Ovary (tissue), 10 donors: Measurements from ENCODE around the gene KRTAP5-4. TPM values are rescaled to one million over a fixed set of nuclear protein-coding genes. Genes with fewer than 3 reads are reported as not detected.
"Not testable (repeated sequence)": the region's sequence is repeated elsewhere in the genome, so short reads cannot be mapped to it uniquely, and the experiment has no call there.

ENCODE experiments used
- DNase-seq, 5 donors: peaks; one replicate each; pipeline ENCODE4 v3.0.0-alpha.2; 2019 to 2020
- H3K27ac ChIP-seq, 2 donors: fragments of 200-600 bp; one replicate each; pipeline versions ENCODE4 v1.5.1 to v1.8.0; 2019 to 2022
- H3K27me3 ChIP-seq: fragments of 200-600 bp; one replicate; pipeline ENCODE4 v1.8.0; 2022
- H3K36me3 ChIP-seq: fragments of 200-600 bp; sonication (generic); one replicate; pipeline ENCODE4 v1.5.1; 2019
- H3K4me1 ChIP-seq: one replicate; pipeline ENCODE4 v1.8.1; 2013; ENCODE audit warnings: mild to moderate bottlenecking, moderate library complexity; ENCODE audit not compliant: insufficient read depth
- H3K4me3 ChIP-seq: fragments of 200-600 bp; sonication (generic); one replicate; pipeline ENCODE4 v1.5.1; 2017
- H3K9me3 ChIP-seq, 2 donors: fragments of 200-600 bp in 1 of 2; sonication (generic) in 1 of 2; one replicate each; pipeline versions ENCODE4 v1.5.1 to v1.8.1; 2013 to 2019; ENCODE audit warnings: mild to moderate bottlenecking in 1 of 2, moderate library complexity in 1 of 2
- CTCF ChIP-seq, 3 donors: fragments of 450-650 bp in 2 of 3; fragments of 200-600 bp in 1 of 3; IDR thresholded peaks; one replicate each; pipeline versions ENCODE4 v1.5.1 to v1.8.0; 2016 to 2022; ENCODE audit warnings: antibody characterized with exemption in 3 of 3, mild to moderate bottlenecking in 1 of 3
- EP300 ChIP-seq: sonication (generic); formaldehyde crosslinking; IDR thresholded peaks from one replicate; pipeline ENCODE4 v1.6.1; 2017; ENCODE audit warnings: antibody characterized with exemption
- POLR2A ChIP-seq: fragments of 450-650 bp; IDR thresholded peaks from one replicate; pipeline ENCODE4 v1.6.1; 2017; ENCODE audit warnings: antibody characterized with exemption, mild to moderate bottlenecking, moderate library complexity
- WGBS, 3 donors: extraction: QIAGEN DNeasy Blood & Tissue Kit in 1 of 3; methylation state at CpG; one replicate each; pipeline versions ENCODE4 v1.1.5 to v1.1.7; 2013 to 2017; 5-methylcytosine and 5-hydroxymethylcytosine counted together
- intact Hi-C, 4 donors: fragments of 100-400 bp; cut with DNase I; formaldehyde crosslinking; loops; one replicate each; pipeline versions ENCODE4 v1.11.0 to v1.15.1; 2022 to 2023
- long read RNA-seq, 3 donors: library from polyadenylated mRNA in 2 of 3; unstranded in 2 of 3; transcript quantifications; one replicate each; pipeline ENCODE4 v2.0.0 and lab custom pipeline, GENCODE V29; 2021 to 2026
- polyA plus RNA-seq, 2 donors: library from polyadenylated mRNA; stranded (reverse); fragments of 200-250 nt in 1 of 2; fragments of 350-450 nt in 1 of 2; fragmentation: Illumina TruSeq in 1 of 2; extraction: RNeasy Lipid Tissue Mini Kit (QIAGEN cat#74804) in 1 of 2; gene quantifications; one replicate each; pipeline ENCODE4 v1.2.3, GENCODE V29; 2013 to 2014
- total RNA-seq, 7 donors: library from RNA; depleted of rRNA in 2 of 7; stranded (reverse); fragments of >200 nt in 2 of 7; fragmentation: NEBNext Ultra II Directional in 3 of 7; extraction: Animal tissue kit (Norgen Biotek cat#: 25700) in 3 of 7; gene quantifications; one replicate each; pipeline versions ENCODE4 v1.1.0 to v1.2.4, GENCODE V29; 2016 to 2023
- donor health status: DM: no; HTN: no; CAD: no; lungs with moderate emphysema.
- donor health status: DM: no; HTN: no; CAD: no.
- donor health status: Bipolar disorder and iron deficiency.
- donor health status: DM: yes; HTN: yes; CAD: no.
- donor health status: DM: no; HTN: no; CAD: no.
- donor health status: DM: yes; HTN: yes; CAD: no.

Gene KRTAP5-4
- not detected for total RNA-seq
- not detected for polyA plus RNA-seq
- long read RNA-seq, donor 1: 0 reads
- long read RNA-seq, donor 2: 0 reads
- long read RNA-seq, donor 3: 0 reads

- H3K27ac ChIP-seq: no peak within 1 kb of the TSS
- TF ChIP-seq EP300 (no peak), CTCF (IDR thresholded peaks at IDR 0.05) (no peak), POLR2A (no peak)
- no peaks in the 10 kb centered on the region for H3K4me1 ChIP-seq
- H3K36me3 ChIP-seq: no peaks in the 10 kb centered on the region
- no peak for DNase-seq
- no peaks in the 10 kb centered on the region for H3K9me3 ChIP-seq
- WGBS, 3 donors: 28 to 60% (median 41%) methylated on average over 1 of the region's 1 CpG
- H3K4me3 ChIP-seq: no peak within 1 kb of the TSS
- intact Hi-C loops: no loop called here
- no peaks in the 10 kb centered on the region for H3K27me3 ChIP-seq
Observed at GRCh38 chr11:1622086-1622485, at the start of gene KRTAP5-4. KRTAP5-4 (minus strand) TSS chr11:1622138; CDS start chr11:1622093, 45 bp downstream.

GRCh38 chr11:1671658-1672057 lies 49.7 kb upstream of the KRTAP5-4 start:
- no peaks in the 10 kb centered on the region for H3K27me3 ChIP-seq
- no peak for DNase-seq

GRCh38 chr11:1670905-1671371 lies 49.0 kb upstream of the KRTAP5-4 start:
- Histone ChIP-seq H3K27me3 (no peaks in the 10 kb centered on the region), H3K4me1 (no peaks in the 10 kb centered on the region), H3K36me3 (no peaks in the 10 kb centered on the region), H3K4me3 (no peak overlapping the region), H3K27ac (no peak overlapping the region), H3K9me3 (no peaks in the 10 kb centered on the region)
- intact Hi-C loops: no loop called here
- WGBS, 3 donors: 58 to 77% (median 70%) methylated on average over 11 of the region's 11 CpGs
- no peak for DNase-seq
- TF ChIP-seq EP300: no peak
- TF ChIP-seq CTCF (IDR thresholded peaks at IDR 0.05): no peak
- TF ChIP-seq POLR2A: no peak

More at GRCh38 chr11:1671658-1672057, 49.7 kb upstream of the KRTAP5-4 start:
- no peak for TF ChIP-seq CTCF (IDR thresholded peaks at IDR 0.05)
- no peak for TF ChIP-seq POLR2A
- TF ChIP-seq EP300: no peak
- H3K4me1 ChIP-seq: no peaks in the 10 kb centered on the region
- no peaks in the 10 kb centered on the region for H3K36me3 ChIP-seq
- intact Hi-C loops: no loop called here
- H3K4me3 ChIP-seq: no peak overlapping the region
- H3K27ac ChIP-seq: no peak overlapping the region
- no peaks in the 10 kb centered on the region for H3K9me3 ChIP-seq
- WGBS, 3 donors: 74 to 84% (median 76%) methylated on average over 11 of the region's 11 CpGs

GRCh38 chr11:1670457-1670856 lies 48.5 kb upstream of the KRTAP5-4 start:
- H3K4me3 ChIP-seq, H3K27ac ChIP-seq, H3K9me3 ChIP-seq, DNase-seq, H3K27me3 ChIP-seq, H3K36me3 ChIP-seq, H3K4me1 ChIP-seq, intact Hi-C loops: not testable (repeated sequence)
- 82 to 100% (median 91%) methylated on average over 1 of the region's 1 CpG for WGBS, 3 donors

GRCh38 chr11:1669546-1670218 lies 47.7 kb upstream of the KRTAP5-4 start:
- intact Hi-C loops: no loop called here
- H3K27me3 ChIP-seq: no peaks in the 10 kb centered on the region

More at GRCh38 chr11:1669546-1670218, 47.7 kb upstream of the KRTAP5-4 start:
- Histone ChIP-seq H3K36me3 (no peaks in the 10 kb centered on the region), H3K4me3 (no peak overlapping the region), H3K4me1 (no peaks in the 10 kb centered on the region), H3K9me3 (no peaks in the 10 kb centered on the region), H3K27ac (no peak overlapping the region)
- WGBS, 3 donors: 39 to 58% (median 49%) methylated on average over 21 of the region's 21 CpGs
- no peak for TF ChIP-seq CTCF (IDR thresholded peaks at IDR 0.05)
- TF ChIP-seq POLR2A: no peak
- TF ChIP-seq EP300: no peak
- DNase-seq: no peak
